ENCODE measurements around the gene ASB1. TPM values are rescaled to one million over a fixed set of nuclear protein-coding genes. Genes with fewer than 3 reads are reported as not detected.

ASB1 gene
- total and polyA plus RNA-seq, 2 donors (not counting 1 experiment from before 2014, with no cell fraction given): 31.9 to 50.7 TPM

GRCh38 chr2:238487134-238487533, 60.4 kb downstream of the ASB1 start:
- H3K4me1 Mint-ChIP-seq: no peaks in the 10 kb centered on the region
- WGBS (ENCODE audit: insufficient coverage): 94% methylated on average over 13 of the region's 14 CpGs
- TF ChIP-seq EZH2 (IDR thresholded peaks at IDR 0.05; ENCODE audit: borderline replicate concordance, insufficient read depth, low read depth, low read length, poor library complexity, severe bottlenecking): no peak
- TF ChIP-seq CTCF (IDR thresholded peaks at IDR 0.05): no peak
- Histone ChIP-seq H3K36me3 (replicated peaks in 1 of 2; ENCODE audit: control extremely low read depth in 1 of 2, control insufficient read depth in 1 of 2, extremely low read depth in 1 of 2, insufficient read depth in 2 of 2, low read length in 1 of 2) (no peaks in the 10 kb centered on the region), H3K4me1 (ENCODE audit: control insufficient read depth in 2 of 2, insufficient read depth in 2 of 2, low read length in 2 of 2) (no peaks in the 10 kb centered on the region), H3K27me3 (replicated peaks in 1 of 4; ENCODE audit: control extremely low read depth in 1 of 4, control insufficient read depth in 3 of 4, insufficient read depth in 4 of 4, low read length in 3 of 4) (no peaks in the 10 kb centered on the region), H3K27ac (ENCODE audit: low read length in 2 of 2) (no peak overlapping the region), H3K79me2 (ENCODE audit: control insufficient read depth, insufficient read depth, low read length) (no peaks in the 10 kb centered on the region), H3K4me3 (ENCODE audit: control extremely low read depth in 1 of 5, extremely low read depth in 1 of 5, insufficient read depth in 1 of 5, low read depth in 2 of 5, low read length in 4 of 5) (no peak overlapping the region), H3K4me2 (replicated peaks; ENCODE audit: low read depth, low read length, poor library complexity, severe bottlenecking) (no peak overlapping the region), H2AFZ (ENCODE audit: insufficient read depth, low read depth, low read length, poor library complexity, severe bottlenecking) (no peak overlapping the region), H3K9ac (ENCODE audit: low read length) (no peak overlapping the region), H3K9me3 (ENCODE audit: control extremely low read depth in 1 of 3, control insufficient read depth in 2 of 3, insufficient read depth in 1 of 3, low read length in 2 of 3) (peaks cover 0 to 11% (median 0%) of the 10 kb centered on the region in 3 donors), H4K20me1 (ENCODE audit: control insufficient read depth, insufficient read depth, low read length, poor library complexity, severe bottlenecking) (no peaks in the 10 kb centered on the region)
- DNase-seq: no peak
- intact Hi-C loops (cut with micrococcal nuclease): no loop called here
- peaks cover 4% of the 10 kb centered on the region for H3K9me3 Mint-ChIP-seq (ENCODE audit: insufficient read depth)
- H3K27ac Mint-ChIP-seq: no peak overlapping the region
- peaks cover 6% of the 10 kb centered on the region for H3K27me3 Mint-ChIP-seq
- H3K4me3 Mint-ChIP-seq: no peak overlapping the region
- POLR2A ChIA-PET: no interaction called here
- no peak for ATAC-seq (ENCODE audit: low read depth)
- CTCF ChIA-PET: no interaction called here

GRCh38 chr2:238487652-238488346, 61.1 kb downstream of the ASB1 start:
- no peak overlapping the region for H3K4me3 ChIP-seq (ENCODE audit: control extremely low read depth in 1 of 5, extremely low read depth in 1 of 5, insufficient read depth in 1 of 5, low read depth in 2 of 5, low read length in 4 of 5)
- ATAC-seq (ENCODE audit: low read depth) (no peak), DNase-seq (no peak)
- ChIA-PET POLR2A (no interaction called here), CTCF (no interaction called here)
- no peak overlapping the region for H3K27ac Mint-ChIP-seq
- H3K4me2 ChIP-seq (replicated peaks; ENCODE audit: low read depth, low read length, poor library complexity, severe bottlenecking): no peak overlapping the region
- H3K27me3 ChIP-seq (replicated peaks in 1 of 4; ENCODE audit: control extremely low read depth in 1 of 4, control insufficient read depth in 3 of 4, insufficient read depth in 4 of 4, low read length in 3 of 4): no peaks in the 10 kb centered on the region
- WGBS (ENCODE audit: insufficient coverage): 92% methylated on average over 12 of the region's 12 CpGs
- peaks cover 6% of the 10 kb centered on the region for H3K27me3 Mint-ChIP-seq
- no peaks in the 10 kb centered on the region for H4K20me1 ChIP-seq (ENCODE audit: control insufficient read depth, insufficient read depth, low read length, poor library complexity, severe bottlenecking)
- no peaks in the 10 kb centered on the region for H3K79me2 ChIP-seq (ENCODE audit: control insufficient read depth, insufficient read depth, low read length)
- H3K4me3 Mint-ChIP-seq: no peak overlapping the region
- intact Hi-C loops (cut with micrococcal nuclease): no loop called here
- no peaks in the 10 kb centered on the region for H3K36me3 ChIP-seq (replicated peaks in 1 of 2; ENCODE audit: control extremely low read depth in 1 of 2, control insufficient read depth in 1 of 2, extremely low read depth in 1 of 2, insufficient read depth in 2 of 2, low read length in 1 of 2)
- H3K4me1 Mint-ChIP-seq: no peaks in the 10 kb centered on the region
- peaks cover 3% of the 10 kb centered on the region for H3K9me3 Mint-ChIP-seq (ENCODE audit: insufficient read depth)
- no peaks in the 10 kb centered on the region for H3K4me1 ChIP-seq (ENCODE audit: control insufficient read depth in 2 of 2, insufficient read depth in 2 of 2, low read length in 2 of 2)
- no peak overlapping the region for H3K9ac ChIP-seq (ENCODE audit: low read length)
- H3K9me3 ChIP-seq (ENCODE audit: control extremely low read depth in 1 of 3, control insufficient read depth in 2 of 3, insufficient read depth in 1 of 3, low read length in 2 of 3): peaks cover 0 to 11% (median 0%) of the 10 kb centered on the region in 3 donors
- H2AFZ ChIP-seq (ENCODE audit: insufficient read depth, low read depth, low read length, poor library complexity, severe bottlenecking): no peak overlapping the region
- TF ChIP-seq EZH2 (IDR thresholded peaks at IDR 0.05; ENCODE audit: borderline replicate concordance, insufficient read depth, low read depth, low read length, poor library complexity, severe bottlenecking) (no peak), CTCF (IDR thresholded peaks at IDR 0.05) (no peak)
- H3K27ac ChIP-seq (ENCODE audit: low read length in 2 of 2): no peak overlapping the region

Measured in B cell (primary cell).